NCI-H187 treated with DMSO at 0.1 percent for 48 hours (cell line): ENCODE measurements around the gene LPAR3.

Experiments
- DNase-seq: peaks from one replicate; lab custom pipeline; 2025; lab: John Stamatoyannopoulos, UW

LPAR3 gene

DNA sequence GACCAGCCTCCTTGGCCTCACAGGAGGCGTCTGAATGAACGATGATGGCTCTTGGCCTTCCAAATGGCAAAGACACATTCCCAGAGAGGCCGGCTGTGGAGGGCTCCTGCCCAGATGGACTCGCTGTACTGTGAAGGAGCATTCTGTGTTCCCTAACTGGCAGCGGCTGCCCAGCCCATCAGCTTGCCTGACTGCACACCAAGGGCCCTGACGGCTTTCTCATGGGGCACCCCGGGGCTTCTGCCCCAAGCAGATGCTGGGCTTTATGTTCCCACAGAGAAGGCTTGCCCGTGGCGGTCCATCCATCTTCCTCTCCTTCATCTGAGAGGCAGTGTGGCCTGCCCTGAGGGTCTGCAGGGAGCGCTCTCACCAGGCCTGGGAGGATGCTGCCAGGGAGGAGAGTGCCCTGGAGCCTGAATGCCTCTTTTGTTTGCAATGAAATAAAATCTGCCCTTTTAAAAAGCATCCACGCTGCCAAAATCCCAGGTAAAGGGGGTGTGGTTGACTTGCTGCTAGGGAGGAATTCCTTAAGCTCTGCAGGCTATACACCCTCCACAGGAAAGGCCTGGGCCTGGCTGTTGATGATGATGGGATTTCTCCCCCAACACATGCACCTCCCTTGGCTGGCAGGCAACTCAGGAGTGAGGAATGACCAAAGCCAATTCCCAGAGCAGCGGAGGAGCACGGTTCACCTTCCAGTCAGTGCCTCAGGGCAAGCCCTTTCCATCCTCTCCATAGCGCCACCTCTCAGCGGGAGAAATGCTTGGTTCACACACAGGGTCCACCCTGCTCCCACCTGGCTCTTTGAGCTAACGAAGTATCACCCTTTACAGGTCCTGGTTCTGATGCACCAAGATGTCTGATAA lies 118.1 kb downstream of the LPAR3 start:
- DNase-seq, result no peak

GRCh38 chr1:84773933-84774497 lies 119.0 kb downstream of the LPAR3 start:
- DNase-seq, result no peak

DNA sequence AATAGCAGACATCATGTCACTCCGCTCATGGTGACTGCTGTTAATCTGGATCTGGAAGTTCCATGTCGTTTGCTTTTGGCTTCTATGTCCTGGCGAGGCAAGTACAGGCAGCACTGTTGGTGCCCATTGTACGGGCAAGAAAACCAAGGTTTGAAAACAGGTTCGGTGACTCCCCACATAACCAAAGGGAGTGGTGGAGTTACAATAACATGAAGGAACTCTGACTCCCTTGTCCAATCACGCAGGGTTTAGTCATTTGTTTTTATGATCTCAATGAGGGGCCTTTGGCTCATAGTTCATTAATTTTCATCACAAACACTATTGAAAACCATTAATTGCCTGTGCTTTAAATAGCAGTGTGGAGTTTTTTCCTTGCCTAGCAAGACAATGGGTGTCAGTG lies 119.8 kb downstream of the LPAR3 start:
- DNase-seq, result no peak

DNA sequence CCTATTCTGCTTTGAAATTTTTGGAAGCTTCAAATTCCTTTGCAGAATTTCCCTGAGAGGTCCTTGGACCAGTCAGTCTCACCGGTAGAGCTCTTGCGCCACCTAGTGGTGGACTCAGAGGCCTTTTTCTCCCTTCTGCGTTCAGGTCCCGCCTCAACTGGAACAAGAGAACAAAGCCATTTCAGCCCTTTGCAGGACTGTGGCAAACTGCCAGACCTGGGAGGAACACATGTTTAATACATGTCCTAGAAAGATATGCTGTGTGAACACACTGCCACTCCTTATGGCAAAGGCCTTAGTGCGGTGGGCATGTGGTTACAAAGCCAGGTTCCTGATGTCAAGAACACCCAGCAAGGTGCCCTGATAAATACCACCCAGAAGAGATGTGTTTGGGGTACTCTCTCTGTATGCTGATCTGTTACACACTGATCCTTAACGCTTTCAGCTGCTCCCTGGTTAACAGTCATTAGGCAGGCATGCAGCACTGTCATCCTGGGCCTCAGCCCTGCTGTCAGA lies 120.5 kb downstream of the LPAR3 start:
- DNase-seq, result no peak

DNA sequence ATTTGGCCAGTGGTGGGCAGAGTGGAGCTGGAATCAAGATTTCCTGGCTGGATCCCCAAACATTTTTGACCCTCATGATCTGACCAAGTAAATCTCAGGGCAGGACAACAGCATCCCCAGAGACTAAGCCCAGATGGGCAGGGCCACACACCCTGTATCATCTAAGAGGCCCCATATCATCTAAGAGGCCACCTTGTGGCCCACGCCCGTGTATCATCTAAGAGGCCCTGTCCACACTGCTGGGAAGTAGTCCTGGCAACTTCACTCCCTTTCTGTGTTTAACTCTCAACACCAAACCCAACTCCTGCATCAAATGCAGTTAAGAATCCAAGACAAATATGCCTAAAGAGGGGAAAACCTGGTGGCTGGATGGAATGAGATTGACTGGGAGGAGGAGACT lies 121.1 kb downstream of the LPAR3 start:
- no peak for DNase-seq

DNA sequence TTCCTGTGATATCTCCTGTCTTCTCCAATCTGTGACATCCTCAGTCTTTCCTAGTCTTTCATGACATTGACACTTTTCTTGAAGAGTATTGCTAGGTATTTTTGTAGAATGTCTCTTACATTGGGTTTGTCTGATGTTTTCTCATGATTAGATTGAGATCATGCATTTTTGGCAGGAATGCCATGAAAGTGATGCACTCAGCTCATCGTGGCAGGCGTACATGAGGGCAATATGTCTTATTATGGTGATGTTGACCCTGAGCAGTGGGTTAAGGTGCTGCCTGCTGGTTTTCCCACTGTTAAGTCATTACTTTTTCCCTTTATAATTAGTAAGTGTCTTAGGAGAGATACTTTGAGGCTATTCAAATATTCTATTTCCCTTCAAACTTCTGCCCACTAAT lies 122.5 kb downstream of the LPAR3 start:
- no peak for DNase-seq

GRCh38 chr1:84769636-84770035 lies 123.4 kb downstream of the LPAR3 start:
- no peak for DNase-seq

DNA sequence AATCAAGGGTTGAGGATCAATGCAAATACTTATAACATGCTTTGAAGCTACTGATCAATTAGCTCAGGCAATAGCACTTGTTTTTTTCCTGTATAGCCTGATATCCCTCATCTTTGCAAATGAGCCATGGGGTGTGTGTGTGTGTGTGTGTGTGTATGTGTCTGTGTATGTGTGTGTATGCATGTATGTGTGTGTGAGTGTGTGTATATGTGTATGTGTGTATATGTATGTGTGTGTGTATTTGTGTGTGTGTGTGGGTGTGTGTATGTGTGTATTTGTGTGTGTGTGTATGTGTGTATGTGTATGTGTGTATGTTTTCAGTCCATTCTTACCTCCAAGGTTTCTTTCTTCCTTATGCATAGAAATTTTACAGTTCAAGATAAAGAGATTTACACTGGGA lies 124.4 kb downstream of the LPAR3 start:
- DNase-seq, result no peak

DNA sequence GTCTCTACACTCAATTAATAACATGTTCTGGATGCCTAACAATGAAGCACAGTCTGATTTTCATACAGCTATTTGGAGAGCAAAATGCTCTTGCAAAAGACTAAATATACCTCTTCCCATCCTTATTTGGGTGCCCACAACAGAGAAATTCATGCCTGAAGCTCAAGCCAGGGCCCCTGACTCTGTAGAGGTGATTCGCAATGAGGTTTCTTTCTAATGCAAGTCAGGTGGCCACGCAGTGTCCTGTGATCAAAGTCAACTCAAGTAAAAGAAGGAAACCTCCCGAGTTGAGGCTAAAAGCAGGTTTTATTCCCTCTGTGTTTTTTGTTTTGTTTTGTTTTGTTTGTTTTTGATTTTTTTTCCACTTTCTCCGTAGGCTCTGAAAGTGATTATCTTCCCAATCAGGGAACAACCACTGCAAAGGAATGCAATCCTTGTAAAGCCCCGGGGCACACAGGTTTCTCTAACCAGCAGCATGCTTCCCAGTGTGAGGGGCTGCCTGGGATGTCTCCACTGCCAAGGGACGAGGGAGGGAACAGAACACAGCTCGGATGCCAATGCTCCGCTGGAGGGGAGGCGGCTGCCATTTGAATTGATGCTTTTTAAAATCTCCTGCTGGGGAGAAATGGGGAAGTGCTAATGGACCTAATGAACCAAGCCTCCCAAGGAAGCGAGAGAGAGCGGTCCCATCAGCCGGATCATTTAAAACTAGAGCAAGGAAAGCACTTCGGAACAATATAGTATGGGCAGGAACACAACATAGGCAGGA lies 128.9 kb downstream of the LPAR3 start:
- no peak for DNase-seq

DNA sequence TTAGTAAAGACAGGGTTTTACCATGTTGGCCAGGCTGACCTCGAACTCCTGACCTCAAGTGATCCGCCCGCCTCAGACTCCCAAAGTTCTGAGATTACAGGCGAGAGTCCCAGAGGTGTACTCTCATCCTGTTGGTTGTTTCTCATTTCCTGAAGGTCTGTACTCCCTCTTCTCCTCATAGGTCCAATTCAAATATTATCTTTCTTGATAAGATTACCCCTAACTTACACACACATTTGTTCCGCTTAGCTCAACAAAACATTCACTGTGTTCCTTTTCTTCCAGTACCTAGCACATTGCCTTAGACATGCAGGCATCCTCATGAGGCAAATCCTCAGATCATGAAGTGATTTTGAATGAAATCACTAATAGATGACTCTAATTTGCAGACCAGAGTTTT lies 130.3 kb downstream of the LPAR3 start:
- no peak for DNase-seq
